Stimulated activated CD8-positive, alpha-beta memory T cell treated with anti-CD3 and anti-CD28 coated beads, Interleukin-4, amount 100 ng/mL, for 1 hour (primary cell): ENCODE results near the gene PSMD4.
A peak's percentile ranks its signal among the peaks of the same experiment; 100 is the strongest.
"Not testable (repeated sequence)": the region's sequence is repeated elsewhere in the genome, so short reads cannot be mapped to it uniquely, and the experiment has no call there.

ENCODE experiments used
- DNase-seq, 2 donors: peaks; one replicate each; pipeline ENCODE4 v3.0.0-alpha.2; 2020; ENCODE audit warnings: low read depth in 2 of 2, low spot score in 1 of 2

PSMD4 gene

DNA sequence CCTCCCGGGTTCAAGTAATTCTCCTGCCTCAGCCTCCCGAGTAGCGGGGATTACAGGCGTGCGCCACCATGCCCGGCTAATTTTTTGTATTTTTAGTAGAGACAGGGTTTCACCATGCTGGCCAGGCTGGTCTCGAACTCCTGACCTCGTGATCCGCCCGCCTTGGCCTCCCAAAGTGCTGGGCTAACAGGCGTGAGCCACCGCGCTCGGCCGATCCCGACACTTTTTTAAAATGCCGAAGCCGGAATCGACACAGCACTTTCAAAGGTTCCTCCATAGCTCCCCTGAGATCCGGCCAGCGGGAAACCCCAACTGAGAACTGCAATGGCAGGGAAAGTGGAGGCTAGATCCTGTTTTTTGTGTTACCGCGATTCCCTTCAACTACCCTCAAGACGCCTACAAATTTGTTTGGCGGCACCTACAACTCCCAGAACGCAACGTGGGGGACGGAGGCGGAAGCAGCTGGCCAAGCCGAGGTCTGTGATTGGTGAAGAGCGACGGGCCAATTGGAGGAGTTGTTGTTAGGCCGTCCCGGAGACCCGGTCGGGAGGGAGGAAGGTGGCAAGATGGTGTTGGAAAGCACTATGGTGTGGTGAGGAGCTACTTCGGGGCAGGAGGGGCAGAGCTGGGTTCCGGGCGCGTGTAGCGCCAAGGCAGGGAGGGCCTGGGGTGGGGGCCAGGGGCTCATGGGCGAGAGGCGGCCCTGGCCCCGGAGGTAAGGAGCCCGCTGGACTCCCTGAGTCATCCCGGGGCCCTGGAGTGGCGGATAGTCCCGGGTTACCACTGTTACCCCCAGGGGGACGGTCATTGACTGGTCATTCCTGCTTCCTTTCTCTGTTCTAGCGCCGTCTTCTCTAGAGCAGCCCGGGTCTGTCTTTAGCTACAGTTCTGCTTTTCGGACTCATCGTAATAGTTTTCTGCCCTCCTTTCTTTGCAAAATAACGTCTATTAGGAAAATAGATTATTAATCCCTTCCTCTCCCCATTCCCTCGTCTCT lies at the start of gene PSMD4:
Gene PSMD4 (plus strand): TSS at position 518 of the 997 bp plus-strand sequence. CDS start 49 bp downstream, at position 567.
- DNase-seq, result peak; percentile 75 to 87

DNA sequence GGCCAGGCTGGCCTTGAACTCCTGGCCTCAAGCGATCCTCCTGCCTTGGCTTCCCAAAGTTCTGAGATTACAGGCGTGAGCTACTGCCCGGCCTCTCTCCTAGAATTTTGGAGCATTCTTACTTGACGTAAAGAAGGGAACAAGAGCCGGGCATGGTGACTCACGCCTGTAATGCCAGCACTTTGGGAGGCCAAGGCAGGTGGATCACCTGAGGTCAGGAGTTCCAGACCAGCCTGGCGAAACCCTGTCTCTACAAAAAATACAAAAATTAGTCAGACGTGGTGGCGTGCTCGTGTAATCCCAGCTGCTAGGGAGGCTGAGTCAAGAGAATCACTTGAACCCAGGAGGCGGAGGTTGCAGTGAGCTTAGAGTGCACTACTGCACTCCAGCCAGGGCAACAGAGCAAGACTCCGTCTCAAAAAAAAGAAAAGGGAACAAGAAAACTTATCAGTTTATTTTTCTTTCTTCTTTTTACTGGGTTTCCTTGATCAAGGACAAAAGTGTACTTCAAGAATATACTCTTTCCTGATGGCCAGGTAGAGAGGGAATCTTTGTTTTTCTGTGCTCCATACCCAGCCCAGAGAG lies 49.1 kb upstream of the PSMD4 start:
- not testable (repeated sequence) for DNase-seq

DNA sequence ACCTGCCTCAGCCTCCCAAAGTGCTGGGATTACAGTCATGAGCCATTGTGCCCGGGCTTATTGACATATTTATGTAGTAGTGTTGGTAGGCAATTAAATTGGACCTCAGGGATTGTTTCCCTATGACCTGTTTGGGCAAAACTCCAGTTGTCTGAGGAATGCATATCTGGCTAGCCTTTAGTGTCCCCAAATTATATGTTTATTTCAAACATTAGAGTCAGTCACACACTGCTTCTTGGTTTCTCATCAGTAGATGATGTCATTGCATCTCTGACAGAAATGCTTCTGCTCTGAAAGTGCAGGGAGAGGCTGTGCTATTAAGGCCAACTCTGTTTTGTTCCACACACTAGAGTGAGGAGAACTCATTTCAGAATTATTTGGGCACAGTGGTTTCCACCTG lies 43.7 kb upstream of the PSMD4 start:
- no peak for DNase-seq

DNA sequence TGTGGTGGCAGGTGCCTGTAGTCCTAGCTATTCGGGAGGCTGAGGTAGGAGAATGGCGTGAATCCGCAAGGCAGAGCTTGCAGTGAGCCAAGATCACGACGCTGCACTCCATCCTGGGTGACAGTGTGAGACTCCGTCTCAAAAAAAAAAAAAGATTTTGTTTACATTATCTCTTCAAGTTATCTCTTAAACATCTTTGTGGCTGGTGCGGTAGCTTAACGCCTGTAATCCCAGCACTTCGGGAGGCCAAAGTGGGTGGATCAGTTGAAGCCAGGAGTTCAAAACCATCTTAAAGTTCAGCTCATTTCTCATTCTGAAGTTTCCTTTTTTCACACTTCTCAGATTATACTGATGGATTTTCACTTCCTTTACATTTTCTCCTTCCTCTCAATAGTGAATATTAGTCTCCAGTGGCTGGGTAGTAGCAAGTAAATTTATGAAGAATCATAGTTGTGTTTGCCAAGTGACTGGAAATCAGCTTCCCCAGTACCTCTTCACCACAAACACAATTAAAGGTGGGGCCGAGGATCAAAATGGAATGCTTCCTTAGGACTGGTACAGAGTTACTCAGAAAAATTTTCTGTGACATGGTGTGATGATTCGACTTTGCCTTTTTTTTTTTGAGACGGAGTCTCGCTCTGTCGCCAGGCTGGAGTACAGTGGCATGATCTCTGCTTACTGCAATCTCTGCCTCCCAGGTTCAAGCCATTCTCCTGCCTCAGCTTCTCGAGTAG lies 42.4 kb upstream of the PSMD4 start:
- DNase-seq, result no peak

DNA sequence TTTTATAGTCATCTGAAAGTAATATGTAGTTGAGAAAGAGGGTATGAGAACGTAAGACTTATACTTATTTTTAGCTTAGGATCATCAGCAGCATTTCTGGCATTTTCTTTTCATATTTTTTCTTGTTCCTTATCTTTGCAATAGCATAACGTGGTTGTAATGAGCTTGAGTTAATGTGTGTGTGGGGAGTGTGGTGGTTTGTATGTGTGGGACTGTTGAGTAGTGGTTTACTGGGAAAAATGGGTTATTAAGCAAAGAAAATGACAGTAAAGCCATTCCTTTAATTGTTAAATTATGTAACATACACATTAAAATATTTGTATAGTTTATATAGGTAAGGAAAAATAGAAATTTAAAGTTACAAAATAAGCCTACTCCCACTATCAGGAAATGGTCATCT lies 41.0 kb upstream of the PSMD4 start:
- DNase-seq, result no peak

DNA sequence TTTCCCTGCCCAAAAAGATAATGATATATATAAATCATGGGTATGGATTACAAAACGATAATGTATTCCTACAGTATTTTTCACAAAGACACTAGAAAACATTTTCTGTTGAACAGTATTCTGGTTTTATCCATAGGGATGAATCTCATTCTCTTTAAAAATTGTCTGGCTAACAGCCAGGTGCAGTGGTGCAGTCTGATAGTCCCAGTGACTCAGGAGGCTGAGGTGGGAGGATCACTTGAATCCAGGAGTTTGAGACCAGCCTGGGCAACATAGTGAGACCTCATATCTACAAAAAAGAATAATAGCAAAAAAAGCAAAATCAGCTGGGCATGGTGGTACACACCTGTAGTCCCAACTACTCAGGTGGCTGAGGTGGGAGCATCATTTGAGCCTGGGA lies 32.9 kb upstream of the PSMD4 start:
- no peak for DNase-seq

DNA sequence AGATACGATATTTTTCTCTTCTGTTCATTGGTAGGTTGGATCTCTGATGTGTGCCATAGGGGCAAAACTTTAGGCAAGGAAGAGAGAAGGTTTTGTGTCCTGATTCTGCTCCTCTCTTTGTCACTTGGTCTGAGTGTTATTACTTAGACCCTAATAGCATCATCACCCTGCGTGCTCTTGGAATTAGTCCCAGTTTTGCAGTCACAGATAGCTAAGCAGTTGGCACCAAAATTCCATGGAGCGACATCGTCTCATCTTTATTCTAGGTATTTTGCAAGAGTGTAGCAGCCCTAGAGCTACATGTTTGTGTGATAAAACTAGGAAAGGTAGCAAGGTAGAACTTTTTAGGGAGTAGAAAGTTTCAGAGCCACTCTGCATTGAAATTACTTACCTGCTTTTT lies 32.4 kb upstream of the PSMD4 start:
- DNase-seq, result no peak

DNA sequence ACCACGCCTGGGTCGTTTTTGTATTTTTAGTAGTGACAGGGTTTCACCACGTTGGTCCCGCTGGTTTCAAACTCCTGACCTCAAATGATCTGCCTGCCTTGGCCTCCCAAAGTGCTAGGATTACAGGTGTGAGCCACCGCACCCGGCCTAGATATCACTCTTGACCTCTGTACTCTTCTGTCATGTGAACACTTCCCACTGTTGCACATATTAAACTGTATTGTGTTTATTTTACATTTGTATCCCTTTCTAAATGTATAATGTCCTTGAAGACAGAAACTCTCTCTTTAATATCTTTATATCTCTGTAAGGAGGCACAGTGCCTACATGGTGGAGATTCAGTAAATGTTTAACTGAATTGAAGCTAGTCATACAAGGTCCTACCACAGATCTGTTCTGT lies 19.3 kb upstream of the PSMD4 start:
- no peak for DNase-seq

DNA sequence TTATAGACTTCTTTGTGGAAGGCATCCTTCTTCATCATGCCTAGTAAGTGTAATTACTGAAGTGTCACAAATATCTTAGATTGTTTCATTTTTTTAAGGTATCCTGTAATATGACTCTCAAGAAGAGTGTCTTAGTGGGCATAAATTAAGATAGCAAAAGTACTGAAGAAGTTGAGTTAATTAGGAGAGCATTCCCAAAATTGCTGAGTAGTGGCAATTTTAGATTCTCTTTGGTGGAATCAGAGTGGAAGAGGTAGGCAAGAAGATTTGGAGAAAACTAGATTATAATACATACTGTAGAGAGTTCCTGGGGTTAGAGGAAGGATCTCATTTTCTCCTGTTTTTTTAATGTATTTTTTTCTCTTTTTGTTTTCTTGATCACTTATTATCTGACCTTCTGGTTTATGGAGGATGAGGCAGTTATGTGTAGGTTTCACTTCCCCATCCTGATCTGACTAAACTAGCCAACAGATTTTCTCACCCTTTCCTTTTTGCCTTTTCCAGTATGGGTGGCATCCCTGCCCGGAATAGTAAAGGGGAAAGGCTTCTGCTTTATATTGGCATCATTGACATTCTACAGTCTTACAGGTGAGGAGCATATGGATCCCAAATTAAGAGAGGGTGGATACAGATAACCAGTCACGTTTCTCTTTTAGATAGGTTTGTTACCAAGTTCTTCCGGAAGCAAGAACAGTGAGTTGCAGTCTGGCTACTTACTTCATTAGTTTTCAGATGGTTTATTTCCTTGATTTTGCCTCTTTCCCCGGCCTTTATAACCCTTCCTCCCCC lies 16.7 kb upstream of the PSMD4 start:
- DNase-seq, result no peak

DNA sequence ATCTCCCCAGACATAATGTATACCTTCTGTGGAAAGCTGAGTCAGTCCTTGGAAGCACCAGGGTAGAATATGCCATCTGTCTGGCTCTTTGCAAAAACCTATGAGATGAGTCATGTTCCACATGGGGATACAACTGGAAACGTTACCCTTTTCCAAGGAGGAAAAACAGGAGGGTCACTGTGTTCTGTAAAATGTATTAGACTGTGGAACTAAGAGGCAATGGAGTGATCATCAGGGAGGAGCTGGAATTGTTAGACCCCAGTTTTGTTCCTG lies 16.1 kb upstream of the PSMD4 start:
- no peak for DNase-seq

DNA sequence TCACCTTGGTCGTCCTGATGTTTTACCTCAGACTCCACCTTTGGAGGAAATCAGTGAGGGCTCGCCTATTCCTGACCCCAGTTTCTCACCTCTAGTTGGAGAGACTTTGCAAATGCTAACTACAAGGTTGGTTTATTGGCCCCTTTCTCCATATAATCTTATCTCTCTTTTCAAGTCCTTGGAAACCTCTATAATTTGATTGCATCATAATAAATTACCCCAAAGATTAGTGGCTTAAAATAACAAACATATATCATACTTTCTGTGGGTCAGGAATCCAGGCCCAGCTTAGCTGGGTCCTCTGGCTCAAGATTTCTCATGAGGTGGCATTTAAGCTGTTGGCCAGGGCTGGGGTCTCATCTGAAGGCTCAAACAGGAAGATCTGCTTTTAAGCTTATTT lies 12.1 kb upstream of the PSMD4 start:
- DNase-seq, result no peak

DNA sequence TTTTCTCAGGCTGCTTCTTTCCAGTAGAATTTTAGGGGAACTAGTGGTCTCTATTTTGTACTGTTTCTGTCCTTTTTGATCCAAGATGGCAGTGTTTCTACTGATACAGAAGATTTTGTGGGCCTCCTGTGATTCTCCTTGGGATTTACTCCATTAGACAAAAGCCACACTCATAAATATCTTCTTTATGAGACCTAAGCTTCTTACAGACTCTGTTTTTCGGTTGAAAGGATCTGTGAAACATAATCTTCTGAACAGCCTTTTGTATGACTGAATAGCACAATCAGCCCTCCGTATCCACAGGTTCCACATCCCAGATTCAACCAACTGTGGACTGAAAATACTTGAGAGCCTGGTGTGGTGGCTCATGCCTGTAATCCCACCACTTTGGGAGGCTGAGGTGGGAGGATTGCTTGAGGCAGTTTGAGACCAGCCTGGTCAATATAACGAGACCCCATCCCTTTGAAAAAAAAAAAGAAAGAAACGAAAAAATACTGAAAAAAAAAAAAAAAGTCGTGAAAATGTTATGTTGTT lies 10.8 kb upstream of the PSMD4 start:
- DNase-seq, result no peak

DNA sequence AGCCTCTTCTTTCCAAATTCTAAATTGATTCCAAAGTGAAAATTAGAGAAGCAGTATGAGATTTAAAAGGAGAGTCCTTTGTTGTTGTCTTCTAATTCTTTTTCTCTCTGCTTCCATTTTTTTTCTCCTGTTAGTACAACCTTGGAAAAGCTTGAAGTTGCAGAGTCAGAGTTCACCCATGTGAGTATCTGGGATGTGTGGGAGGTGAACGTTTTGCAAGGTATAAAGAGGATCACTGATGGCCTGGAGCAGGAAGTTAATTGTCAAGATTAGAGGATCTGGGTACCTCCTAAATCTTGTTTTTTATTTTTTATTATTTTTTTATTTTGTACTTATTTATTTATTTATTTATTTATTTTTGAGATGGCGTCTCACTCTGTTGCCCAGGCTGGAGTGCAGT lies 7.7 kb upstream of the PSMD4 start:
- no peak for DNase-seq

DNA sequence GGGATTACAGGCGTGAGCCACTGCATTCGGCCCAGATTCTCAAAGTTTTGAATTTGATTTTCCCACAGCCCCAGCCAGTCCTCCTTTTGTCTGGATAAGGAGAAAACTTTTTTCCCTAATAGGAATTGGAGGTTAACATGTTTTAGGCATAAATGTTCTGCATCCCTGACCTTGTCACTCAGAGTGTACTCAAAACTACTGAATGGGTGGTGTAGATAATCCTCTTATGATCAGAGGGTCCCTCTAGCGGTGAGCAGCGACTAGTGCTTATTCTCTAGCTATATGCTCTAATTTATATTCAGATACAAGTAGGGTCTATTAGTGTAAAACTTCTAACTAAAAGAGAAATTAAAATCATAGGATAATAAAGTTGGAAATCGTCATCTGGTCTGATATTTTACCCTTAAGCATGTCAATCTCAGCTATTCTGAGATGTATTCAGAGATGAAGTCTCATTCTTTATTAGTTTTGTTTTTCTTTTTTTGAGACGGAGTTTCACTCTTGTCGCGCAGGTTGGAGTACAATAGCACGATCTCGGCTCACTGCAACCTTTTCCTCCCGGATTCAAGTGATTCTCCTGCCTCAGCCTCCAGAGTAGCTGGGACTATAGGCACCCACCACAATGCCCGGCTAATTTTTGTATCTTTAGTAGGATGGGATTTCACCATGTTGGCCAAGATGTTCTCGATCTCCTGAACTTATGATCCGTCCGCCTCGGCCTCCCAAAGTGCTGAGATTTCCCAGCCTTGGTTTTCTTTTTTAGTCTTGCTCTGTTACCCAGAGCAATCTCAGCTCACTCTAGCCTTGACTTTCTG lies 2.7 kb upstream of the PSMD4 start:
- DNase-seq, result peak; percentile 22 to 34

DNA sequence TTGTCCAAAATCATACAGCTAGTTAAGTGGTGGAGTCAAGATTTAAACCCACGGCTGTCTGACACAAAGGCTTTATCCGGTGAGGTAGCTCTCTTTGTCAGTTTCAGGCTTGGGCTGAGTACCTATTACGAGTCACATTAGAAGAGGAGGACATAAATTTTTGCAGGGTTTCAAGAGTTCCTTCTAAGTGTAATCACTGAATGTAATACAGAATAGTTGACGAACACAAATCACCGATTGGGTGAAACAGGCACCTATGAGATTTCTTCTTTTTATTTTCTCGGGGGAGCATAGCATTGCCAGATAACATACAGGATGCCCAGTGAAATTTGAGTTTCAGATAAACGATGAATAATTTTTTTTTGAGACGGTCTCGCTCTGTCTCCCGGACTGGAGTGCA lies 847 bp downstream of the PSMD4 start:
- no peak for DNase-seq

DNA sequence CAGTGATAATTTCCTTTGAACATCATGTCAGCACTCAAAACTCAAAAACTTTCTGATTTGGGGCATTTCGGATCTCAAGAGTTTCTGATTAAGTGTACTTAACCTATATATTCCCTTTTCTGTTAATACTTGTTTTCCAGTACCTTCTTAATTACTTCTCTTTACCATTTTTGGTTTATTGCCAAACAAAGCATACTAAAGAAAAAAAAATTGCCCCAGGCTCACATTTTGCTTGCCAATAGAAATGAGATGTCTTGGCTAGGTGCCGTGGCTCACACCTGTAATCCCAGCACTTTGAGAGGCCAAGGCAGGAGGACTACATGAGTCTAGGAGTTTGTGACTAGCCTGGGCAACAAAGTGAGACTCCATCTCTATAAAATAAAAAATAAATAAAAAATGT lies 4.8 kb downstream of the PSMD4 start:
- DNase-seq, result no peak

DNA sequence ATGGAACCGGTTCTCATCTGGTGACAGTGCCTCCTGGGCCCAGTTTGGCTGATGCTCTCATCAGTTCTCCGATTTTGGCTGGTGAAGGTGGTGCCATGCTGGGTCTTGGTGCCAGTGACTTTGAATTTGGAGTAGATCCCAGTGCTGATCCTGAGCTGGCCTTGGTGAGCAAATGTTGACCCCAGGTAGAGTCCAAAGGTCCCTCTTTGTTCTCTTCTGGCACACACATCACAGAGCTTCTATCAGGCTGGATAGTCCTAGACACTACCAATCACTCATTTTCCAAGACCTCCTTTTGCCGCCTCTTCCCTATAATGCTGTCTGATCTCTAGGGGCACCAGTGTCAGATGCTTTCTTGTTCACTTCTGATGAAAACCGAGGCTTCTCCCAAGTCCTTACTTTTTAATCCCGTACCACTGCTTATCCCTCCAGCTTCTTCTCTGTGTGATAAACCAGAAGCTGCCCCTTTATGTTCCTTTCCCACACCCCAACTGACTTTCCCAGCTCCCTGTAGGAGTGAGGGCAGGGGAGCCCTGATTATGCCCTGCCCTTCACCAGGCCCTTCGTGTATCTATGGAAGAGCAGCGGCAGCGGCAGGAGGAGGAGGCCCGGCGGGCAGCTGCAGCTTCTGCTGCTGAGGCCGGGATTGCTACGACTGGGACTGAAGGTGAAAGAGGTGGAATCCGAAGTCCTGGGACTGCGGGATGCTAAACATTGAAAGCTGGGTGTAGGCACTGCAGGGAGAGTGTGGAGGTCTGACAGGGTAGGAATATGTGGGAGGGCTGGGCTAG lies 11.1 kb downstream of the PSMD4 start:
- no peak for DNase-seq

DNA sequence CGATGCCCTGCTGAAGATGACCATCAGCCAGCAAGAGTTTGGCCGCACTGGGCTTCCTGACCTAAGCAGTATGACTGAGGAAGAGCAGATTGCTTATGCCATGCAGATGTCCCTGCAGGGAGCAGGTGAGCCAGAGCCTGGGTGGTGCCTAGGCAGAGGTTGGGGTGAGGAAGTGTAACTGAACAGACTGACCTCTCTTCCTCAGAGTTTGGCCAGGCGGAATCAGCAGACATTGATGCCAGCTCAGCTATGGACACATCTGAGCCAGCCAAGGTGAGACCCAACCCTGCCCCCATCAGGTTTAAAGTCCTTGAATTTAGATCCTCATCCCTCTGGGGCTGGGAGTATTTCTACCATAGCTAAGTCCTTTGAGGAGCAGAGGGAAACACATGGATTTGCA lies 11.8 kb downstream of the PSMD4 start:
- no peak for DNase-seq

DNA sequence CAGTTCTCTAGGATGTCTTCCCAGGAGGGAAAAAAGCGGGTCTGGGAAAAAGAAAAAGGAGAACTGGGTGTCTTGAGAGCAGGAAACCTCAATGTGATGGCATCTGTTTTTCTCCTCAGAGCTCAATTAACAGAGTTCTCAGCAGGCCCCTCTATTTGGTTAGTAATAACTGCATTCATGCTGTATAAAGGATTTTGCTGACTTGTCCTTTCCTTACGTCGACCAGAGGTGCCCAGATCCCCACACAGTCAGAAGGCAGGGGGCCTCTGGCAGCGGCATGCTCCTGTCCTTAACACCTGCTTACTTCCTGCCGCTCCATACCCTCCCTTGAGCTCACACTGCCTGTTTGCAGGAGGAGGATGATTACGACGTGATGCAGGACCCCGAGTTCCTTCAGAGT lies 12.3 kb downstream of the PSMD4 start:
- DNase-seq, result no peak
